AG10803 (cell line): ENCODE measurements around the gene PTPN21.

ENCODE experiments used
- DNase-seq: peaks from one replicate; pipeline ENCODE4 v3.0.0; 2010; ENCODE audit warnings: low read depth
- H3K4me3 ChIP-seq: 2 replicates; pipeline ENCODE4 v1.5.1; 2011; ENCODE audit warnings: mild to moderate bottlenecking, low read length, control low read depth
- TF ChIP-seq, protein P1 (sequence below): conservative IDR thresholded peaks from 2 replicates; pipeline ENCODE4 v1.5.1; 2011; ENCODE audit warnings: mild to moderate bottlenecking, low read length, control low read depth, inconsistent platforms

The PTPN21 gene

DNA sequence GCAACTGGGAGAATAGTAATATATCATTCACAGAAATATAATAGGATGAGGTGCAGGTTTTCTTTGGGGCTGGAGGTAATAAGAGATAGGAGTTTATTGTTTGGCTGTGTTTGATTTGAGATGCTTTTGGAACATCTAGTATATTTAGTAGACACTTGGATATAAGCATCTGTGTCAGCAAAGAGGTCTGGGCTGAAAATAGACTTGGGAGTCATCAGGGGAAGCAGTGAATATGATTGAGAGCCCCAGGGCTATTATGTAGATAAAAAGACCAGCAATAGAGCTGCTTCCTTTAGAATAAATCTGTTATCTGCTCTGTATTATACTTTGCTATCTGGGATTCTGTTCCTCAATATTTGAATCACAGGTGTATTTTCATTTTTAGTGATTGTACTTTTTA is 132.8 kb downstream of the PTPN21 start:
- no peak overlapping the region for H3K4me3 ChIP-seq
- TF ChIP-seq, protein P1, sequence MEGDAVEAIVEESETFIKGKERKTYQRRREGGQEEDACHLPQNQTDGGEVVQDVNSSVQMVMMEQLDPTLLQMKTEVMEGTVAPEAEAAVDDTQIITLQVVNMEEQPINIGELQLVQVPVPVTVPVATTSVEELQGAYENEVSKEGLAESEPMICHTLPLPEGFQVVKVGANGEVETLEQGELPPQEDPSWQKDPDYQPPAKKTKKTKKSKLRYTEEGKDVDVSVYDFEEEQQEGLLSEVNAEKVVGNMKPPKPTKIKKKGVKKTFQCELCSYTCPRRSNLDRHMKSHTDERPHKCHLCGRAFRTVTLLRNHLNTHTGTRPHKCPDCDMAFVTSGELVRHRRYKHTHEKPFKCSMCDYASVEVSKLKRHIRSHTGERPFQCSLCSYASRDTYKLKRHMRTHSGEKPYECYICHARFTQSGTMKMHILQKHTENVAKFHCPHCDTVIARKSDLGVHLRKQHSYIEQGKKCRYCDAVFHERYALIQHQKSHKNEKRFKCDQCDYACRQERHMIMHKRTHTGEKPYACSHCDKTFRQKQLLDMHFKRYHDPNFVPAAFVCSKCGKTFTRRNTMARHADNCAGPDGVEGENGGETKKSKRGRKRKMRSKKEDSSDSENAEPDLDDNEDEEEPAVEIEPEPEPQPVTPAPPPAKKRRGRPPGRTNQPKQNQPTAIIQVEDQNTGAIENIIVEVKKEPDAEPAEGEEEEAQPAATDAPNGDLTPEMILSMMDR: no peak
- DNase-seq: no peak

DNA sequence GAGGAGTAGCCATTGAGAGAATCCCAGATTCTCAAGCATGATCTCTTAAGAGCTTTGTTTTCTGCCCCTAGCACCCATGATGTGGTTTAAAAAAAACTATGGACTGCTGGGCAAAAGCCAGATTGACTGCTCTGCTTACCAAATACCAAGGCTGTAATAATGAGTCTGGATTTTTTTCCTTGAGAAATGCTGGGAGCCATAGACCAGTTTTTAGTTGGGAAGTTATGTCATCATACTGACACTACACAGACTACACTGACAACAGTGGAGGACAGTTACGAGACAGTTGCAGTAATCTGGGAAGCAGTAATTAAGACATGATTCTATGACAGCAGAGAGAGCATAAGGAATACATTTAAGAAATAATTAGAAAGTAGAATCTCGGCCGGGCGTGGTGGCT is 133.5 kb downstream of the PTPN21 start:
- no peak overlapping the region for H3K4me3 ChIP-seq
- TF ChIP-seq, protein P1: no peak
- peak; percentile 81 for DNase-seq

DNA sequence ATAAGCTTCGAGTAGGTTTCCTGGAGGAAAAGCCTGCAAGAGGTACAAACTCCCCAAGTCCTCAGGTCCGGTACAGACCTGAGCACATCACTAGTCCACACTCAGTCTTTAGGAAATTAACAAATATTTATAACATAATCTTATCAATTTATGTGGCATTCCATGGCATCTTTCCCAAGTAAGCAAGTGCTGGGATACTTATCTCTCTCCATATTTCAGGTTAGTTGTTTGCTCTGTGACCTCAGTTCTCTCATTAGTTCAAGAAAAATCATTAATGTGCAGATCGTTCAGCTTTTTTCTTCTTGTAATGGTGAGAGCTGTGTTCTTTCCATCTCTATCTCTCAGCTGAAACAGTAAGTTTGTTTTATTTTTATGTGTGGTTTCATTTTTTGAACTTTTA is 134.6 kb downstream of the PTPN21 start:
- no peak for DNase-seq
- TF ChIP-seq, protein P1: no peak
- no peak overlapping the region for H3K4me3 ChIP-seq

DNA sequence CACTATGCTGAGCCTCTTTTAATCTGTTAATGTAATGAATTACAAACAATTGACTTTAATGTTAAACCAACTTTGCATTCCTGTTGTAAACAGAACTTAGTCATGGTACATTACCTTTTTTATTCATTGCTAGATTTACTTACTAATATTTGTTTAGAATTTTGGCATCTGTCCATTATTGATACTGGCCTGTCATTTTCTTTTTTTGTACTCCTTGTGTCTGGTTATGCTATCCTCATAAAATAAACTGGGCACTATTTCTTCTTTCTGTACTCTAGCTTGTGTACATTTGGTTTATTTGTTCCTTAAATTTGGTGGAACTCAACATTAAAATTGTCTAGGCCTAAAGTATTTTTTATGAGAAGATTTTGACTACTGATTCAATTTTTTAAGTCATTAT is 137.2 kb downstream of the PTPN21 start:
- DNase-seq: no peak
- H3K4me3 ChIP-seq: no peak overlapping the region
- TF ChIP-seq, protein P1: no peak
